Neural progenitor cell (in vitro differentiated cells): ENCODE measurements around the gene ATXN3. TPM values are rescaled to one million over a fixed set of nuclear protein-coding genes. Genes with fewer than 3 reads are reported as not detected.

Experiments used
- DNase-seq: peaks from one replicate; pipeline ENCODE4 v3.0.0-alpha.2; 2016; ENCODE audit warnings: low spot score
- H2AFZ ChIP-seq: fragments of 200-600 bp; sonication (generic); replicated peaks from 2 replicates; pipeline ENCODE4 v1.6.1; 2016; ENCODE audit warnings: antibody characterized with exemption
- H3F3A ChIP-seq: fragments of 200-600 bp; sonication (generic); 2 replicates; pipeline ENCODE4 v1.6.1; 2016; ENCODE audit warnings: antibody characterized with exemption, low read depth
- H3K27ac ChIP-seq: fragments of 200-600 bp; sonication (generic); 2 replicates; pipeline ENCODE4 v1.5.1; 2016; ENCODE audit warnings: mild to moderate bottlenecking
- H3K27me3 ChIP-seq: fragments of 200-600 bp; sonication (generic); 2 replicates; pipeline ENCODE4 v1.6.1; 2016; ENCODE audit warnings: mild to moderate bottlenecking, moderate library complexity
- H3K36me3 ChIP-seq: fragments of 200-600 bp; sonication (generic); 2 replicates; pipeline ENCODE4 v1.5.1; 2016
- H3K4me1 ChIP-seq: fragments of 200-600 bp; sonication (generic); 2 replicates; pipeline ENCODE4 v1.6.1; 2016; ENCODE audit warnings: mixed run types
- H3K4me2 ChIP-seq: fragments of 200-600 bp; sonication (generic); 2 replicates; pipeline ENCODE4 v1.6.1; 2016
- H3K4me3 ChIP-seq: fragments of 200-600 bp; sonication (generic); 2 replicates; pipeline ENCODE4 v1.5.1; 2016
- H3K79me2 ChIP-seq: fragments of 200-600 bp; sonication (generic); 2 replicates; pipeline ENCODE4 v1.6.1; 2016; ENCODE audit warnings: low read depth
- H3K9ac ChIP-seq: fragments of 200-600 bp; sonication (generic); 2 replicates; pipeline ENCODE4 v1.6.1; 2016
- H3K9me3 ChIP-seq: fragments of 200-600 bp; sonication (generic); 2 replicates; pipeline ENCODE4 v1.5.1; 2016; ENCODE audit warnings: low read depth
- H4K20me1 ChIP-seq: fragments of 200-600 bp; sonication (generic); 2 replicates; pipeline ENCODE4 v1.6.1; 2016; ENCODE audit warnings: low read depth
- H3K27ac Mint-ChIP-seq: 3 replicates; pipeline ENCODE4 v1.8.0; 2021; ENCODE audit warnings: mixed read lengths
- H3K27me3 Mint-ChIP-seq: 2 replicates; pipeline ENCODE4 v1.8.0; 2022; ENCODE audit warnings: low read depth, mild to moderate bottlenecking, inconsistent platforms, moderate library complexity, mixed read lengths; ENCODE audit not compliant: insufficient read depth
- H3K36me3 Mint-ChIP-seq: 3 replicates; pipeline ENCODE4 v1.8.0; 2021; ENCODE audit warnings: mixed read lengths
- H3K4me1 Mint-ChIP-seq: 3 replicates; pipeline ENCODE4 v1.8.0; 2021; ENCODE audit warnings: mixed read lengths
- H3K4me3 Mint-ChIP-seq: 3 replicates; pipeline ENCODE4 v1.8.0; 2021; ENCODE audit warnings: mild to moderate bottlenecking, moderate library complexity, mixed read lengths
- H3K9me3 Mint-ChIP-seq: 3 replicates; pipeline ENCODE4 v1.8.0; 2020; ENCODE audit warnings: mixed read lengths
- CTCF ChIP-seq: fragments of 200-600 bp; sonication (generic); IDR thresholded peaks from 2 replicates; pipeline ENCODE4 v1.5.1; 2017; ENCODE audit warnings: antibody characterized with exemption, mild to moderate bottlenecking
- EZH2 ChIP-seq: fragments of 200-600 bp; sonication (generic); IDR thresholded peaks from 2 replicates; pipeline ENCODE4 v1.6.1; 2017; ENCODE audit warnings: antibody characterized with exemption, mild to moderate bottlenecking, moderate library complexity
- EZH2phosphoT487 ChIP-seq: fragments of 200-600 bp; sonication (generic); IDR thresholded peaks from 2 replicates; pipeline ENCODE4 v1.6.1; 2017; ENCODE audit warnings: antibody characterized with exemption
- total RNA-seq: library from RNA; depleted of rRNA; stranded (reverse); fragments of >200 nt; gene quantifications from 2 replicates; pipeline ENCODE4 v1.2.3, GENCODE V29; 2015; ENCODE audit warnings: low replicate concordance

Gene ATXN3
- total RNA-seq, 1 donor from 2014 or later: 76.6 TPM

- Histone ChIP-seq H3K4me2 (no peak overlapping the region), H3K27me3 (no peaks in the 10 kb centered on the region), H3K79me2 (no peaks in the 10 kb centered on the region), H3K4me1 (no peaks in the 10 kb centered on the region), H3K4me3 (no peak overlapping the region), H3K36me3 (peaks cover 25% of the 10 kb centered on the region), H3K9ac (no peak overlapping the region), H3K27ac (no peak overlapping the region), H2AFZ (no peak overlapping the region), H3K9me3 (no peaks in the 10 kb centered on the region), H4K20me1 (no peaks in the 10 kb centered on the region), H3F3A (no peaks in the 10 kb centered on the region)
- TF ChIP-seq EZH2phosphoT487 (no peak), CTCF (no peak), EZH2 (no peak)
- no peak overlapping the region for H3K27ac Mint-ChIP-seq
- peaks cover 26% of the 10 kb centered on the region for H3K36me3 Mint-ChIP-seq
- no peak overlapping the region for H3K4me3 Mint-ChIP-seq
- no peaks in the 10 kb centered on the region for H3K27me3 Mint-ChIP-seq
- no peaks in the 10 kb centered on the region for H3K4me1 Mint-ChIP-seq
- no peak for DNase-seq
- H3K9me3 Mint-ChIP-seq: no peaks in the 10 kb centered on the region
Measured at GRCh38 chr14:92144708-92145107, 38.3 kb upstream of the ATXN3 start.

- H3K27ac Mint-ChIP-seq: no peak overlapping the region
- peaks cover 25% of the 10 kb centered on the region for H3K36me3 ChIP-seq
- no peaks in the 10 kb centered on the region for H4K20me1 ChIP-seq
- H3K9ac ChIP-seq: no peak overlapping the region
- no peaks in the 10 kb centered on the region for H3F3A ChIP-seq
- peaks cover 23% of the 10 kb centered on the region for H3K36me3 Mint-ChIP-seq
- no peaks in the 10 kb centered on the region for H3K9me3 ChIP-seq
- H3K79me2 ChIP-seq: no peaks in the 10 kb centered on the region
- no peak overlapping the region for H2AFZ ChIP-seq
- H3K27me3 ChIP-seq: no peaks in the 10 kb centered on the region
- H3K27ac ChIP-seq: no peak overlapping the region
- H3K4me2 ChIP-seq: no peak overlapping the region
- H3K27me3 Mint-ChIP-seq: no peaks in the 10 kb centered on the region
- TF ChIP-seq CTCF (no peak), EZH2phosphoT487 (no peak), EZH2 (no peak)
- no peaks in the 10 kb centered on the region for H3K4me1 Mint-ChIP-seq
- no peak overlapping the region for H3K4me3 Mint-ChIP-seq
- no peaks in the 10 kb centered on the region for H3K9me3 Mint-ChIP-seq
- H3K4me3 ChIP-seq: no peak overlapping the region
- no peaks in the 10 kb centered on the region for H3K4me1 ChIP-seq
- DNase-seq: no peak
Measured at GRCh38 chr14:92143962-92144361, 37.6 kb upstream of the ATXN3 start.

- no peaks in the 10 kb centered on the region for H3K4me1 Mint-ChIP-seq
- no peak overlapping the region for H3K4me3 Mint-ChIP-seq
- Histone ChIP-seq H4K20me1 (no peaks in the 10 kb centered on the region), H2AFZ (no peak overlapping the region), H3K4me2 (no peak overlapping the region), H3K9me3 (no peaks in the 10 kb centered on the region), H3K79me2 (no peaks in the 10 kb centered on the region), H3K9ac (no peak overlapping the region), H3K4me3 (no peak overlapping the region), H3K4me1 (no peaks in the 10 kb centered on the region), H3F3A (no peaks in the 10 kb centered on the region), H3K36me3 (peaks cover 29% of the 10 kb centered on the region), H3K27ac (no peak overlapping the region), H3K27me3 (no peaks in the 10 kb centered on the region)
- no peaks in the 10 kb centered on the region for H3K27me3 Mint-ChIP-seq
- no peak for DNase-seq
- H3K27ac Mint-ChIP-seq: no peak overlapping the region
- no peaks in the 10 kb centered on the region for H3K9me3 Mint-ChIP-seq
- peaks cover 23% of the 10 kb centered on the region for H3K36me3 Mint-ChIP-seq
- TF ChIP-seq EZH2phosphoT487 (no peak), EZH2 (no peak), CTCF (no peak)
Measured at GRCh38 chr14:92143309-92143708, 36.9 kb upstream of the ATXN3 start.

GRCh38 chr14:92135269-92135668 lies 28.9 kb upstream of the ATXN3 start:
- no peaks in the 10 kb centered on the region for H3K9me3 Mint-ChIP-seq
- peaks cover 6% of the 10 kb centered on the region for H3K79me2 ChIP-seq
- peaks cover 9% of the 10 kb centered on the region for H3K36me3 Mint-ChIP-seq
- no peak overlapping the region for H3K27ac Mint-ChIP-seq
- H3K27ac ChIP-seq: no peak overlapping the region
- peaks cover 3% of the 10 kb centered on the region for H4K20me1 ChIP-seq
- TF ChIP-seq CTCF (peak; percentile 53), EZH2phosphoT487 (no peak), EZH2 (no peak)
- H3K4me1 ChIP-seq: no peaks in the 10 kb centered on the region
- no peaks in the 10 kb centered on the region for H3K9me3 ChIP-seq
- no peak overlapping the region for H3K4me2 ChIP-seq
- H3K27me3 Mint-ChIP-seq: no peaks in the 10 kb centered on the region
- no peaks in the 10 kb centered on the region for H3K27me3 ChIP-seq
- DNase-seq: peak; percentile 4
- H3K4me1 Mint-ChIP-seq: no peaks in the 10 kb centered on the region
- H3K36me3 ChIP-seq: peaks cover 67% of the 10 kb centered on the region
- no peak overlapping the region for H3K9ac ChIP-seq
- H2AFZ ChIP-seq: no peak overlapping the region
- H3K4me3 Mint-ChIP-seq: no peak overlapping the region
- H3K4me3 ChIP-seq: no peak overlapping the region
- no peaks in the 10 kb centered on the region for H3F3A ChIP-seq
